ENCODE data around the gene OR51F2.

Gene OR51F2

DNA sequence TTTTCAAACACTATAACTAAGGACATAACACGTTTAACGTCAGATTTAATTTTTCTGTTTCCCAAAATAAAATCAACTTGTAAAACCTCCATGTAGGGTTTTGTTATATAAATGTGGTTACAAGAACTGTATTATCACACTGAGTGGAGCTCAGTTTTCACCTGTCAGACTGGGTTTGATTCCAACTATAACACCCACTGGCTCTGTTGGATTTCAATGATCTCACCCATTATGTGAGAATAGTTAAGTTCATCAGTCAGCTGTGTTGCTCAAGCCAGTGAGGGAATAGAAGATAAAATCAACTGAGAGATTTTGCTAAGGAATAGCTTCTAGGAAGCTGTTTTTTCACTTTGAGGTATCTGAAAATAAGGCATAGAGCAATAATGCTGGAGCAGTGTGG is 11.9 kb upstream of the OR51F2 start:
- in situ Hi-C loops (cut with MboI; ENCODE audit: low pct_unique_long_range_greater_than_20kb, low sequenced_read_pairs, unreplicated experiment), result no loop called here
- DNase-seq (ENCODE audit: low spot score), result no peak
- TF ChIP-seq, protein P1, sequence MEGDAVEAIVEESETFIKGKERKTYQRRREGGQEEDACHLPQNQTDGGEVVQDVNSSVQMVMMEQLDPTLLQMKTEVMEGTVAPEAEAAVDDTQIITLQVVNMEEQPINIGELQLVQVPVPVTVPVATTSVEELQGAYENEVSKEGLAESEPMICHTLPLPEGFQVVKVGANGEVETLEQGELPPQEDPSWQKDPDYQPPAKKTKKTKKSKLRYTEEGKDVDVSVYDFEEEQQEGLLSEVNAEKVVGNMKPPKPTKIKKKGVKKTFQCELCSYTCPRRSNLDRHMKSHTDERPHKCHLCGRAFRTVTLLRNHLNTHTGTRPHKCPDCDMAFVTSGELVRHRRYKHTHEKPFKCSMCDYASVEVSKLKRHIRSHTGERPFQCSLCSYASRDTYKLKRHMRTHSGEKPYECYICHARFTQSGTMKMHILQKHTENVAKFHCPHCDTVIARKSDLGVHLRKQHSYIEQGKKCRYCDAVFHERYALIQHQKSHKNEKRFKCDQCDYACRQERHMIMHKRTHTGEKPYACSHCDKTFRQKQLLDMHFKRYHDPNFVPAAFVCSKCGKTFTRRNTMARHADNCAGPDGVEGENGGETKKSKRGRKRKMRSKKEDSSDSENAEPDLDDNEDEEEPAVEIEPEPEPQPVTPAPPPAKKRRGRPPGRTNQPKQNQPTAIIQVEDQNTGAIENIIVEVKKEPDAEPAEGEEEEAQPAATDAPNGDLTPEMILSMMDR (IDR thresholded peaks at IDR 0.05; ENCODE audit: extremely low read depth, insufficient read depth, missing control alignments), result no peak

DNA sequence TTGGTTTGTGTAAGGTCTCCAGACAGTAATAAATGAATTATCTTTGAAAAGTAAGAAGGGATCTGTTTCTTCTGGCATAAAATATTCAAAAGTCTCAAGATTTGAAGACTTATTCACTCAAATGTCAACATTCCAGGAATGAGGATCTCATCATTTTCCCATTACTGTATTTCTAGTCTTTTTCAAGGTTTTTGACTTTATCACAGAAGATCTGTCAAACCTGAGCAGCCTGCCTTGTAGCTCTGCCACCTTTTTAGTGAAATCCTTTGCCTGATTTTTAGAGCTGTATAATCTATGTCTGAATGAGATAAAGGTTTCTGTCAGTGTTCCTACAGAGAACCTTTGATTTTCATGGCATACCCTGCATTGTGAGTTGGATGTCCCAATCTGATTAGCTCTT is 4.0 kb downstream of the OR51F2 start:
- in situ Hi-C loops (cut with MboI; ENCODE audit: low pct_unique_long_range_greater_than_20kb, low sequenced_read_pairs, unreplicated experiment), result no loop called here
- DNase-seq (ENCODE audit: low spot score), result no peak
- TF ChIP-seq, protein P1 (IDR thresholded peaks at IDR 0.05; ENCODE audit: extremely low read depth, insufficient read depth, missing control alignments), result no peak

DNA sequence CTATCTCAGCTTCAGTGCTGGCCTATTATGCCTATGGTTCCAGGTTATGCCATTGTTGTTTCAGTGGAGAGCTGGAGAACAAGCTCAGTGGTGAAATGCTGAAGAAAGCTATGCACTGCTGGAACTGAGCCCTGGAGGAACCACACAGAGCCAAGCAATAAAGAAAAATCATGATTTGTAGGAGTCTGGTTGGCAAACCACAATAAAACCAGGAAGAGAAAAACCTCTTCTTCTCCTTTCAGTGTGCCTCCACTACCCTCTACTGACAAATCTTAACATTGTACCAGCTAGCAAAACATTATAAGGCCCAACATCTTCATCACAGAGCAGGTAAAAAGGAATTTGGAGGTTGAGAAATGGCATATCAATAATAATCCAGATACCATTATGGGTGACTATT is 5.3 kb downstream of the OR51F2 start:
- in situ Hi-C loops (cut with MboI; ENCODE audit: low pct_unique_long_range_greater_than_20kb, low sequenced_read_pairs, unreplicated experiment), result no loop called here
- TF ChIP-seq, protein P1 (IDR thresholded peaks at IDR 0.05; ENCODE audit: extremely low read depth, insufficient read depth, missing control alignments), result peak; percentile 17
- no peak for DNase-seq (ENCODE audit: low spot score)

DNA sequence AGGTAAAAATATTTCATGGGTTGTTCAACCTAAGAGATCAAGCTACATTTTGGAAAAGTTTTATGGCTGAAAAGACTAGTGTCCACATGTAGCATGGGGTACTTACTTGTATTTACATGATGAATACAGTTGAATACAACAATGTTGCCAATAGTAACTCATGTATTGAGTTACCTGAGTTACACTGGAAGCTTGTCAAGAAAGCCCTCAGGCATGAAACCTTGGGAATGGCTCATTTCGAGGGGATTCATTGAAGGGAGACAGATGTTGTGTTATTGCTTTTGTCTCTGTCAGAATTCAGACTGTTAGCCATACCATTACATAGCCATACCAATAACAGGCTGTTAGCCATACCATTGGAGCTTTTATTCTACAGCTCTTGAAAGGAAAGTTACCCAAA is 9.2 kb downstream of the OR51F2 start:
- TF ChIP-seq, protein P1 (IDR thresholded peaks at IDR 0.05; ENCODE audit: extremely low read depth, insufficient read depth, missing control alignments), result no peak
- DNase-seq (ENCODE audit: low spot score), result no peak
- in situ Hi-C loops (cut with MboI; ENCODE audit: low pct_unique_long_range_greater_than_20kb, low sequenced_read_pairs, unreplicated experiment), result no loop called here

DNA sequence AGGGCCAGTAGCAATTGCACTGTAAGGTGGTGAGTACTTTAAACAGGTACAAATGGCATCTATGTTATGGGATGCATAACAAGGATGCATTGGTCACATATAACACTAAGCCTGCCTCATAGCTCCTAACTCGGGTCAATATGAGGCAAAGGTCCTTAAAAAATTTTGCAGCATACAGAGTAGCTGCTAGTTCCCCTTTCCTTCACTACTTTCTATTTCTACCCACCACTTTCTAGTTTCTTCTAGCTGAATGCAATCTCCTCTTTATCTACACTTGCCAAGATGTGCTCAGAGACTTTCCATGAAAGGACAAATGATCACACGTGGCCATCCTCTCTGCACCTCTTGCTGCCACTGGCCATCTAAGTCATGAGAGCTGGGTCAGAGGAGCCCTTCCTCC is 9.8 kb downstream of the OR51F2 start:
- TF ChIP-seq, protein P1 (IDR thresholded peaks at IDR 0.05; ENCODE audit: extremely low read depth, insufficient read depth, missing control alignments), result no peak
- no peak for DNase-seq (ENCODE audit: low spot score)
- in situ Hi-C loops (cut with MboI; ENCODE audit: low pct_unique_long_range_greater_than_20kb, low sequenced_read_pairs, unreplicated experiment), result no loop called here

DNA sequence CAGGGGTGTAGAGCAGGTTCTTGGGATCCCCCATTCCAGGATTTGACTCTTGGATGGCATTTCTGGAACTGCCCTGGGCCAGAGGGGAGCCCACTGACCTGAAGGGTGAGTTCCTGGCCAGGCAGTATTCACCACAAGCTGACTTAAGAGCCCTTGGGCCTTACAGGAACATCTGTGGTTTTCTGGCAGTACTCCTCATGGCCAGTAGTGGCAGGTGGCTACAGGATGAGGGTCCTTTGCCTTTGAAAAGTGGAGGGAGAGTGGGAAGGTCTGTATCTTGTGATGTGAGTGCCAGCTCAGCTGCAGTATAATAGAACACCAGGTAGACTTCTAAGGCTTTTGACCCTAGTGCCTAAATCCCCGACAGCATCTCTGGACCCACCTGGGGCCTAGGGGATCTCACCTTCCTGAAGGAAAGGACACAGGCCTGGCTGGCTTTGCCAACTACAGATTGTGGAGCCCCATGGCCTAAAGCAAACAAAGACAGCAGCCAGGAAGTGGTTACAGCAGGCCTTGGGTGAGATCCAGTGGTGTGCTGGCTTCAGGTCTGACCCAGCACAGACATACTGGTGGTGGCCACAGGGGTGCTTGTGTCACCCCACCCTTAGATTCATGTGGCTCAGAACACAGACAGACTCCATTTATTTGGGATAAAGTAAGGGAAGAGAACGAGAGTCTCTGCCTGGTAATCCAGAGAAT is 18.9 kb downstream of the OR51F2 start:
- in situ Hi-C loops (cut with MboI; ENCODE audit: low pct_unique_long_range_greater_than_20kb, low sequenced_read_pairs, unreplicated experiment), result no loop called here
- TF ChIP-seq, protein P1 (IDR thresholded peaks at IDR 0.05; ENCODE audit: extremely low read depth, insufficient read depth, missing control alignments), result no peak
- DNase-seq (ENCODE audit: low spot score), result no peak

Data from GM13977 (cell line).